Transverse colon (tissue), 4 donors: ENCODE data around the gene MAP4K3.

Experiments used
- CTCF ChIP-seq, 5 experiments: fragments of 200-600 bp in 3 of 5; fragments of 450-650 bp in 2 of 5; sonication (generic) in 3 of 5; IDR thresholded peaks; 1 replicate in 2 of 5; 2 replicates in 3 of 5; pipeline ENCODE4 v1.5.1; 2016 to 2017; ENCODE audit warnings: antibody characterized with exemption in 5 of 5, inconsistent platforms in 3 of 5, mild to moderate bottlenecking in 2 of 5, moderate library complexity in 1 of 5
- EP300 ChIP-seq: sonication (generic); formaldehyde crosslinking; IDR thresholded peaks from one replicate; pipeline ENCODE4 v1.6.1; 2017; ENCODE audit warnings: antibody characterized with exemption, low read depth
- POLR2A ChIP-seq: fragments of 450-650 bp; IDR thresholded peaks from one replicate; pipeline ENCODE4 v1.6.1; 2016; ENCODE audit warnings: antibody characterized with exemption, mild to moderate bottlenecking, moderate library complexity
- POLR2AphosphoS5 ChIP-seq, 3 donors: sonication (generic); formaldehyde crosslinking; IDR thresholded peaks; one replicate each; pipeline ENCODE4 v1.6.1; 2016; ENCODE audit warnings: antibody characterized with exemption in 3 of 3

- TF ChIP-seq CTCF (IDR thresholded peaks at IDR 0.05) = no peak
- no peak for TF ChIP-seq EP300
- no peak for TF ChIP-seq POLR2A
- TF ChIP-seq POLR2AphosphoS5 (IDR thresholded peaks at IDR 0.05) = no peak
These were observed 11.1 kb upstream of the MAP4K3 start for GRCh38 chr2:39448169-39448502.
